Esophagus squamous epithelium (tissue), 4 donors: ENCODE measurements around the gene DRGX.

Source experiments
- CTCF ChIP-seq, 6 experiments: fragments of 450-650 bp in 4 of 6; fragments of 200-600 bp in 2 of 6; sonication (generic) in 2 of 6; IDR thresholded peaks; one replicate each; pipeline ENCODE4 v1.5.1; 2016 to 2019; ENCODE audit warnings: antibody characterized with exemption in 6 of 6, mild to moderate bottlenecking in 4 of 6, moderate library complexity in 4 of 6
- POLR2A ChIP-seq, 4 donors: fragments of 450-650 bp; IDR thresholded peaks; one replicate each; pipeline ENCODE4 v1.6.1; 2017; ENCODE audit warnings: antibody characterized with exemption in 4 of 4, mild to moderate bottlenecking in 4 of 4, moderate library complexity in 3 of 4

GRCh38 chr10:49442863-49443262 is 47.0 kb upstream of the DRGX start:
- TF ChIP-seq CTCF (IDR thresholded peaks at IDR 0.05) (no peak), POLR2A (IDR thresholded peaks at IDR 0.05) (no peak)
